Astrocyte (in vitro differentiated cells and primary cell): ENCODE measurements around the gene BRD7. TPM values are rescaled to one million over a fixed set of nuclear protein-coding genes. Genes with fewer than 3 reads are reported as not detected.
A peak's percentile ranks its signal among the peaks of the same experiment; 100 is the strongest.

ENCODE experiments used
- DNase-seq: peaks from one replicate; pipeline ENCODE4 v3.0.0-alpha.2; 2010; ENCODE audit warnings: low read depth
- FAIRE-seq: peaks from 2 replicates; lab custom pipeline; 2011; peaks lifted over from hg19 to GRCh38; lab: Jason Lieb, UNC
- H2AFZ ChIP-seq: 2 replicates; pipeline ENCODE4 v1.6.0; 2012; ENCODE audit warnings: low read depth, low read length, inconsistent platforms
- H3K27ac ChIP-seq: 2 replicates; pipeline ENCODE4 v1.5.1; 2011; ENCODE audit warnings: low read depth, low read length, inconsistent platforms
- H3K27me3 ChIP-seq: 2 replicates; pipeline ENCODE4 v1.6.0; 2011; ENCODE audit warnings: low read length, inconsistent platforms; ENCODE audit not compliant: insufficient read depth
- H3K36me3 ChIP-seq: 2 replicates; pipeline ENCODE4 v1.5.1; 2011; ENCODE audit warnings: low read length, inconsistent platforms; ENCODE audit not compliant: insufficient read depth
- H3K4me1 ChIP-seq: 2 replicates; pipeline ENCODE4 v1.5.1; 2011; ENCODE audit warnings: low read length, inconsistent platforms; ENCODE audit not compliant: insufficient read depth
- H3K4me2 ChIP-seq: 2 replicates; pipeline ENCODE4 v1.6.0; 2012; ENCODE audit warnings: low read length, inconsistent platforms
- H3K4me3 ChIP-seq: 2 replicates; pipeline ENCODE4 v1.5.1; 2011; ENCODE audit warnings: low read depth, mild to moderate bottlenecking, low read length, inconsistent platforms; ENCODE audit not compliant: insufficient read depth
- H3K79me2 ChIP-seq: 2 replicates; pipeline ENCODE4 v1.6.0; 2012; ENCODE audit warnings: mild to moderate bottlenecking, low read length, inconsistent platforms; ENCODE audit not compliant: insufficient read depth
- H3K9ac ChIP-seq: 2 replicates; pipeline ENCODE4 v1.6.0; 2012; ENCODE audit warnings: mild to moderate bottlenecking, low read length, inconsistent platforms
- H3K9me3 ChIP-seq: 2 replicates; pipeline ENCODE4 v1.5.1; 2012; ENCODE audit warnings: low read depth, mild to moderate bottlenecking, low read length, inconsistent platforms; ENCODE audit not compliant: insufficient read depth
- H4K20me1 ChIP-seq: 2 replicates; pipeline ENCODE4 v1.6.0; 2012; ENCODE audit warnings: low read length, inconsistent platforms; ENCODE audit not compliant: insufficient read depth
- H3K27ac Mint-ChIP-seq: one replicate; pipeline ENCODE4 v1.8.0; 2021; ENCODE audit warnings: mild to moderate bottlenecking, mixed read lengths; ENCODE audit not compliant: unreplicated experiment
- H3K27me3 Mint-ChIP-seq: one replicate; pipeline ENCODE4 v1.8.0; 2021; ENCODE audit warnings: low read depth, mixed read lengths; ENCODE audit not compliant: unreplicated experiment
- H3K36me3 Mint-ChIP-seq: one replicate; pipeline ENCODE4 v1.8.0; 2021; ENCODE audit warnings: low read depth, mixed read lengths; ENCODE audit not compliant: unreplicated experiment
- H3K4me1 Mint-ChIP-seq: one replicate; pipeline ENCODE4 v1.8.0; 2021; ENCODE audit warnings: low read depth, mixed read lengths; ENCODE audit not compliant: unreplicated experiment
- H3K4me3 Mint-ChIP-seq: one replicate; pipeline ENCODE4 v1.8.0; 2021; ENCODE audit warnings: mild to moderate bottlenecking, moderate library complexity, mixed read lengths; ENCODE audit not compliant: unreplicated experiment
- H3K9me3 Mint-ChIP-seq: one replicate; pipeline ENCODE4 v1.8.0; 2021; ENCODE audit warnings: mild to moderate bottlenecking, mixed read lengths; ENCODE audit not compliant: unreplicated experiment
- EZH2 ChIP-seq: IDR thresholded peaks from 2 replicates; pipeline ENCODE4 v1.6.1; 2012; ENCODE audit warnings: mild to moderate bottlenecking, low read length, inconsistent platforms; ENCODE audit not compliant: insufficient read depth
- total RNA-seq: library from RNA; stranded (reverse); gene quantifications from 2 replicates; pipeline ENCODE4 v1.2.1, GENCODE V29; 2021
- TF ChIP-seq, protein P1 (sequence below): IDR thresholded peaks from 2 replicates; pipeline ENCODE4 v1.5.1; 2011; ENCODE audit warnings: low read depth, mild to moderate bottlenecking, inconsistent platforms, low read length, moderate library complexity; ENCODE audit not compliant: insufficient read depth

Gene BRD7
- total RNA-seq, 1 donor from 2014 or later: 58.5 TPM

DNA sequence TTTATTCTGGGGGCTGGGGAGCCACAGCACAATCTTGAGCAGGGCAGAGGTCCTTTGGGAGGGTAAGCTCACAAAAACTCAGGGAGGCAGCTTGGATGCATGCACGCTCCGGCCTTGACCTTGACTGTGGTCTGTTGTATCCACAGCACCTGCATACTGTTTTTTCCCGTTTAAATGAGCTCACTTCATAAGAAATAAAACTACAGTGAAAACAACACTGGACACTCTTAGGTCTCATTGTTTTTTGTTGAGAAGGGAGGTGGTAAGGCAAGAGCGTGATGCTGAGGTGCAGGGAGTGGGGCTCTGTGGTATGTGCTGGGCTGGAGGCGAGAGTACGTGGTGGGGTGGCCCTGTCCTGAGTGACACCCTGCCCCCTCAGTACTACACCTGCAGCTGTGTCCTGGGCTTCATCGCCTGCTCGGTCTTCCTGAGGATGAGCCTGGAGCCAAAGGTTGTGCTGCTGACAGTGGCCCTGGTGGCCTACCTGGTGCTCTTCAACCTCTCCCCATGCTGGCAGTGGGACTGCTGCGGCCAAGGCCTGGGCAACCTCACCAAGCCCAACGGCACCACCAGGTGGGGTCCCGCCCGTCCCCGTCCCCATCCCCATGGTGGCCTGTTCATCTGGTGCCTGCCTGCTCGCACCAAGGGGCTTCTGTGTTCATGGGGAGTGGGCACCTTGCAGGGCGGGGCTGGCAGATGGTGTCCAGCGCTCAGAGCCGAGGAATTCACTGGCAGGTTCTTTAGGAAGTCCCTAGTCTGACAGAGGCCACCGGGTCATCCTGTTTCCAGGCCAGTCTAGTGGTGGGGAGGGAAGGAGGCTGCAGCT is 58.3 kb downstream of the BRD7 start:
- Histone ChIP-seq H3K79me2 (no peaks in the 10 kb centered on the region), H3K27me3 (no peaks in the 10 kb centered on the region), H3K4me2 (no peak overlapping the region), H3K27ac (no peak overlapping the region), H3K9me3 (no peaks in the 10 kb centered on the region), H3K4me3 (no peak overlapping the region), H3K9ac (no peak overlapping the region), H3K4me1 (peaks cover 11% of the 10 kb centered on the region), H3K36me3 (peaks cover 3% of the 10 kb centered on the region), H2AFZ (no peak overlapping the region), H4K20me1 (no peaks in the 10 kb centered on the region)
- no peak for DNase-seq
- no peak overlapping the region for H3K27ac Mint-ChIP-seq
- no peaks in the 10 kb centered on the region for H3K9me3 Mint-ChIP-seq
- no peak for FAIRE-seq
- peaks cover 16% of the 10 kb centered on the region for H3K36me3 Mint-ChIP-seq
- TF ChIP-seq, protein P1, sequence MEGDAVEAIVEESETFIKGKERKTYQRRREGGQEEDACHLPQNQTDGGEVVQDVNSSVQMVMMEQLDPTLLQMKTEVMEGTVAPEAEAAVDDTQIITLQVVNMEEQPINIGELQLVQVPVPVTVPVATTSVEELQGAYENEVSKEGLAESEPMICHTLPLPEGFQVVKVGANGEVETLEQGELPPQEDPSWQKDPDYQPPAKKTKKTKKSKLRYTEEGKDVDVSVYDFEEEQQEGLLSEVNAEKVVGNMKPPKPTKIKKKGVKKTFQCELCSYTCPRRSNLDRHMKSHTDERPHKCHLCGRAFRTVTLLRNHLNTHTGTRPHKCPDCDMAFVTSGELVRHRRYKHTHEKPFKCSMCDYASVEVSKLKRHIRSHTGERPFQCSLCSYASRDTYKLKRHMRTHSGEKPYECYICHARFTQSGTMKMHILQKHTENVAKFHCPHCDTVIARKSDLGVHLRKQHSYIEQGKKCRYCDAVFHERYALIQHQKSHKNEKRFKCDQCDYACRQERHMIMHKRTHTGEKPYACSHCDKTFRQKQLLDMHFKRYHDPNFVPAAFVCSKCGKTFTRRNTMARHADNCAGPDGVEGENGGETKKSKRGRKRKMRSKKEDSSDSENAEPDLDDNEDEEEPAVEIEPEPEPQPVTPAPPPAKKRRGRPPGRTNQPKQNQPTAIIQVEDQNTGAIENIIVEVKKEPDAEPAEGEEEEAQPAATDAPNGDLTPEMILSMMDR: no peak
- TF ChIP-seq EZH2: no peak
- H3K4me3 Mint-ChIP-seq: peak overlapping the region; percentile 29
- no peaks in the 10 kb centered on the region for H3K27me3 Mint-ChIP-seq
- peaks cover 26% of the 10 kb centered on the region for H3K4me1 Mint-ChIP-seq

DNA sequence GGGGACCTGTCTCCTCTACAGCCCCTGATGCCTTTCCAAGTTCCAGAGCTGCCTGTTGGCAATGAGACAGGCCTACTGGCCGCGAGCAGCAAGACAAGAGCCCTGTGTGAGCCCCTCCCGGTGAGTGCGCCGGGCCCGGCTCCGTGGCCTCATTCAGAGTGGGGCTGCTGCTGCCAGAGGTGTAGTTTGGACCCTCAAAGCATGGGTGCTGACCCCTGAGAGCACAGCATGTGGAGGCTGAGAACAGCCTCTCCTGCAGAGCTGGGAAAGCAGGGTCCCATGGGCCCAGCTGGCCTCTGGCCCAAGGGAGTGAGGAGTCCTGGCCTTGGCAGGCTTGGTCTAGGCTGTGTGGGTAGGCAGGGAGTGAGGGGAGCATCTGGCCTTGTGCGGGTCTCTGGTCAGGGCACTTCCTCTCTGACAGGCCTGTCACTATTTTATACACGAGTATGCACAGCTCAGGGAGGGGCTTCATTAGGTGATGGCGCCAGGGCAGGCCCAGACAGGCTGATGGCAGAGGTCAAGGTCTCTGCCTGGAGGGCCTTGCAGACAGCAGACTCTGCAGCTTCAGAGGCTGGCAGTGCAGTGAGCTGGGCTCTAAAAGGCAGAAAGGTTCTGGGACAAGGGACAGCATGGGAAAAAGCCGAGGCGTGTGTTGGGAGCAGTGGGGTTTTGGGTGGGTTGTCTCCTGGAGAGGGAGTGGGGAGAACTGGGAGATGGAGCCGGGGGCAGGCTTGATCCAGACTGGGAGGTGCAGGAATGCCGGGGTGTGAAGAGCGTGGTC is 59.1 kb downstream of the BRD7 start:
- H3K9me3 ChIP-seq: no peaks in the 10 kb centered on the region
- H3K27me3 ChIP-seq: no peaks in the 10 kb centered on the region
- peak overlapping the region; percentile 29 for H3K4me3 Mint-ChIP-seq
- H3K27me3 Mint-ChIP-seq: no peaks in the 10 kb centered on the region
- H3K4me3 ChIP-seq: no peak overlapping the region
- TF ChIP-seq EZH2: no peak
- TF ChIP-seq, protein P1: no peak
- H3K4me1 Mint-ChIP-seq: peaks cover 18% of the 10 kb centered on the region
- no peaks in the 10 kb centered on the region for H3K9me3 Mint-ChIP-seq
- H3K4me1 ChIP-seq: peaks cover 11% of the 10 kb centered on the region
- H3K27ac ChIP-seq: no peak overlapping the region
- H3K27ac Mint-ChIP-seq: no peak overlapping the region
- H3K36me3 ChIP-seq: no peaks in the 10 kb centered on the region
- no peak overlapping the region for H2AFZ ChIP-seq
- FAIRE-seq: no peak
- no peak for DNase-seq
- no peak overlapping the region for H3K9ac ChIP-seq
- H4K20me1 ChIP-seq: no peaks in the 10 kb centered on the region
- no peak overlapping the region for H3K4me2 ChIP-seq
- peaks cover 16% of the 10 kb centered on the region for H3K36me3 Mint-ChIP-seq
- H3K79me2 ChIP-seq: no peaks in the 10 kb centered on the region
